Mammary epithelial cell (primary cell): ENCODE data around the gene ITGA11.

Experiments
- EZH2 ChIP-seq: IDR thresholded peaks from 2 replicates; pipeline ENCODE4 v1.6.1; 2012; ENCODE audit warnings: low read length, inconsistent platforms, borderline replicate concordance
- TF ChIP-seq, protein P1 (sequence below), 2 donors: IDR thresholded peaks in 1 of 2; conservative IDR thresholded peaks in 1 of 2; 2 replicates each; pipeline ENCODE4 v1.5.1; 2011 to 2012; ENCODE audit warnings: inconsistent platforms in 2 of 2, low read length in 2 of 2, mild to moderate bottlenecking in 2 of 2, control low read depth in 1 of 2, low read depth in 1 of 2; ENCODE audit not compliant: insufficient read depth in 1 of 2; ENCODE audit errors: extremely low read depth in 1 of 2

DNA sequence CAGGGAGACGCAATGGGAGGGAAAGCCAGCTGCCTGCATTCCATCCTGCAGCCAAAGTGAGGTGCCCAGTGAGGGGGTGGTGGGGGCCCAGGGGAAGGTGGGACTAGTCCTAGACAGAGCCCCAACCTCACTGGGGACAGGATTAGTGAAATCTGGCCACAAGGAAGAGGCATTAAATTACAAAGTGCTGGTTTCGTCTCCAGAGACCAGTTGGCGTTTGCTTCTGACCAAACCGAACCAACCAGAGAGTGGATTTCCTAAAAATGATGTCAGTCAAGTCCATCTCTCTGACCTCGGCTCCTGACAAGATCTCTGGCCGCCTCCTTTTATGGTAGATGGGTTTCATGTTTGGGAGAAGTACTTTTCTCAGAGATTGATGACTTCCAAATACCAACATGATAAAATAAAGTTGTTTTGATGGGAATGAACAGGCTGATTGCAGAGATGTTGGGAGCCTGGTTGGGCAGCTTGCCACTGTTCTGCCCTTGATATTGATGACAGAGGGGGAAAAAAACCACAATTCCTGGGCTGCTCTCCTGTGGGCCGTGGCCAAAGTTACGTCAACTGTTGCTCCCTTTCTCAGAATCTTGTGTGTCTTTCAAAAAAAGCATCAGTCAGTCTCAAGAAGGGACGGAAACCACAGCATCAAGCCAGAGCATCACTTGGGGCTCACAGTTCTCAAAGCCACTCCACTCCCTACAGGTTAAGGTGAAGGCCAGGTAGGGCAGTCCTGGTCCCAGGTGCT is 24.6 kb downstream of the ITGA11 start:
- TF ChIP-seq, protein P1, sequence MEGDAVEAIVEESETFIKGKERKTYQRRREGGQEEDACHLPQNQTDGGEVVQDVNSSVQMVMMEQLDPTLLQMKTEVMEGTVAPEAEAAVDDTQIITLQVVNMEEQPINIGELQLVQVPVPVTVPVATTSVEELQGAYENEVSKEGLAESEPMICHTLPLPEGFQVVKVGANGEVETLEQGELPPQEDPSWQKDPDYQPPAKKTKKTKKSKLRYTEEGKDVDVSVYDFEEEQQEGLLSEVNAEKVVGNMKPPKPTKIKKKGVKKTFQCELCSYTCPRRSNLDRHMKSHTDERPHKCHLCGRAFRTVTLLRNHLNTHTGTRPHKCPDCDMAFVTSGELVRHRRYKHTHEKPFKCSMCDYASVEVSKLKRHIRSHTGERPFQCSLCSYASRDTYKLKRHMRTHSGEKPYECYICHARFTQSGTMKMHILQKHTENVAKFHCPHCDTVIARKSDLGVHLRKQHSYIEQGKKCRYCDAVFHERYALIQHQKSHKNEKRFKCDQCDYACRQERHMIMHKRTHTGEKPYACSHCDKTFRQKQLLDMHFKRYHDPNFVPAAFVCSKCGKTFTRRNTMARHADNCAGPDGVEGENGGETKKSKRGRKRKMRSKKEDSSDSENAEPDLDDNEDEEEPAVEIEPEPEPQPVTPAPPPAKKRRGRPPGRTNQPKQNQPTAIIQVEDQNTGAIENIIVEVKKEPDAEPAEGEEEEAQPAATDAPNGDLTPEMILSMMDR (conservative IDR thresholded peaks at IDR 0.05 in 1 of 2, IDR thresholded peaks at IDR 0.05 in 1 of 2; ENCODE audit: extremely low read depth in 1 of 2, insufficient read depth in 1 of 2, low read depth in 1 of 2, low read length in 2 of 2): no peak
- TF ChIP-seq EZH2: no peak
